Measurements from ENCODE around the gene SCAMP5.

SCAMP5 gene

GRCh38 chr15:75023872-75024636 lies 28.7 kb downstream of the SCAMP5 start:
- peak; percentile 34 for DNase-seq

- no peak for DNase-seq
Measured at GRCh38 chr15:75025107-75025506, 29.7 kb downstream of the SCAMP5 start.

- no peak for DNase-seq
Measured at GRCh38 chr15:75025548-75026260, 30.3 kb downstream of the SCAMP5 start.

- no peak for DNase-seq
Measured at GRCh38 chr15:75027551-75027950, 32.2 kb downstream of the SCAMP5 start.

- no peak for DNase-seq
Measured at GRCh38 chr15:75028991-75029377, 33.6 kb downstream of the SCAMP5 start.

GRCh38 chr15:75029378-75030022 lies 34.1 kb downstream of the SCAMP5 start:
- peak; percentile 80 for DNase-seq

DNA sequence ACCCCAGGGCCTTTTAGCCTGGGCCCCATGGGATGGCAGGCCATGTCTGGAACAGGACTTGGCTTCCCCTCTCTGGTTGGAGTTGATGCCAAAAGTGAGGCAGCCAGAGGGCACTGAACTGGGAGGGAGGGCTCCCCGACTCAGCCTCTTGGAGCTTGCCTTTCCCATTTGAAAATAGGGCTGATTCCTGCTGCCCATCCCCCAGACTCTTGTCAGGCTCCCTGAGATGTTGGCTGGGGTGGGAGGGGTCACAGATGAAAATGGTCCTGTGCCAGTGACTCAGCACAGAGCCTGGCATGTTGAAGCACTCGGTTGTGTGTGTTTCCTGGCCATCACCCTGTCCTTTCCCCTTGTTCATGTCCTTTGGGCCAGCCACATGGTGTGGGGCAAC lies 34.7 kb downstream of the SCAMP5 start:
- no peak for DNase-seq

DNA sequence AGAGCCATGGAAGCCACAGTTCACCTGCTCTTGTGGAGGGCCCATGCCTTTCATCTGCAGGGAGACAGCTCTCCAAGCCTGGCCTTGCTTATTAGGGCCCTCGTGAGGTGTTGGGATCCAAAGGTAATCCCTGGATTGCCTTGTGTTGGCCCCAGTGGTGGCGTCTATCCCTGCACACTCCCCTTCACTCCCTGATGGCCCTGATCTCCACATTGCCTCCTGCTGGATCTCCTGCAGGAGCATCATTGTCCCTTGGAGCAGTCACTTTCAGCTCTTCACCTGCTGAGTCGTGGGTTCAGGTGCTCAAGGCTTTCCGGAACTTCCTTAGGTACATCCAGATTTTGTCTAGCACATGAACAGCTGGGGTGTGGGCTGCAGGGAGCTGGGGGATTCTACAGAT lies 35.1 kb downstream of the SCAMP5 start:
- no peak for DNase-seq

DNA sequence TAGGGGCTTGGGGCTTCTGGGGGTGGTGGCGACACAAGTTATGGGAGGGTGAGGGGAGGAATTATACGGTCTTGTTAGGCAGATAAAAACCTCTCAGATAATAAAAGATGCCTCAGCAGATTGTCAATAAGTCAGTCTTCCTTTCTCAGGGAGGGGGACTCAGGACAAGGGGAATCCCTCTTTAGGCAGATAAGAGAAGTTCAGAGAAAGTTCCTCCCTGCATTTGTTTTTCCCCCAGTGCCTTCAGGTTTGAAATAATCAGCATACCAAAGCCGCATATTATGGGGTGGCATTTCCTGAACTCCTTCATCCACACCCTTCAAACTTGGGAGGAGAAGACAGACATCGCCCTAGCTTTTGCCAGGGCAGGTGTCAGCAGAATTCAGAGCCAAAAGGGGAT lies 36.5 kb downstream of the SCAMP5 start:
- no peak for DNase-seq

DNA sequence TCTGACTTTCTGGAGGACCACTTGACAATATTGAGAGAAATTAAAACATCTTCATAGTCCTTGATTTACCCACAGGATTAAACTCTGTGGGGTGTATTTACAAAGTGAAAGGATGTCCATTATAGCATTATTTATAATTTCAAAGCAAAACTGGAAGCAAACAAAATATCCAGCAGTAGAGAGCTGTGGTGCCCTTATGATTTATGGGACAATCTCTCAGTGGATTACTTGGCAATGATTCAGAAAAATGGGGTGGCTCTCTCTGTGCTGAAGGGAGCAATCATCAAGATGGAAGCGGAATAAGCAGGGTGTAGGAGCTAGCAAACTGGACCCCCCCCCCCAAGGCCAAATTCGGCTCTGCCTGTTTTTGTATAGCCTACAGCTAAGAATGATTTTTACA lies 37.0 kb downstream of the SCAMP5 start:
- no peak for DNase-seq

DNA sequence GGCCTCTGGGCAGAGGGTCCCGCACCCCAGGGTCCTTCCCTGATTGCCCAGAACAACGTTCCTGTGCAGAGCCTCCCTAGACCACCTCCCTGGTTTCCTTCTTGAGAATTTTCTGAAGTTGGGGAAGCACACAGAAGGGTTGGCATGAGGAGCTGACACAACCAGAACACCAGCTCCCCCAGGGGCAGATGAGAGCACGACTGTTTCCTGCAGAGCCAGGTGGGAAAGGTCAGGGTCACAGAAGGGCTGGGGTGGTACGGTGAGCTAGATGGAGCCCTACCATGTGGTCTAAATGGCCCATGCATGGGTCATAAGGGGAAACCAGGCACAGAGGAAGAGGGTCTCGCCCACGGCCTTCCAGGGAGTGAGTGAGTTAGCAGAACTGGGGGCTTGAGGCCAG lies 38.4 kb downstream of the SCAMP5 start:
- DNase-seq: no peak

GRCh38 chr15:75034615-75035014 lies 39.3 kb downstream of the SCAMP5 start:
- DNase-seq: no peak

- peak; percentile 69 for DNase-seq
Measured at GRCh38 chr15:75036212-75036616, 40.9 kb downstream of the SCAMP5 start.

GRCh38 chr15:75037685-75038084 lies 42.3 kb downstream of the SCAMP5 start:
- no peak for DNase-seq

- DNase-seq: no peak
Measured at GRCh38 chr15:75038231-75038630, 42.9 kb downstream of the SCAMP5 start.

DNA sequence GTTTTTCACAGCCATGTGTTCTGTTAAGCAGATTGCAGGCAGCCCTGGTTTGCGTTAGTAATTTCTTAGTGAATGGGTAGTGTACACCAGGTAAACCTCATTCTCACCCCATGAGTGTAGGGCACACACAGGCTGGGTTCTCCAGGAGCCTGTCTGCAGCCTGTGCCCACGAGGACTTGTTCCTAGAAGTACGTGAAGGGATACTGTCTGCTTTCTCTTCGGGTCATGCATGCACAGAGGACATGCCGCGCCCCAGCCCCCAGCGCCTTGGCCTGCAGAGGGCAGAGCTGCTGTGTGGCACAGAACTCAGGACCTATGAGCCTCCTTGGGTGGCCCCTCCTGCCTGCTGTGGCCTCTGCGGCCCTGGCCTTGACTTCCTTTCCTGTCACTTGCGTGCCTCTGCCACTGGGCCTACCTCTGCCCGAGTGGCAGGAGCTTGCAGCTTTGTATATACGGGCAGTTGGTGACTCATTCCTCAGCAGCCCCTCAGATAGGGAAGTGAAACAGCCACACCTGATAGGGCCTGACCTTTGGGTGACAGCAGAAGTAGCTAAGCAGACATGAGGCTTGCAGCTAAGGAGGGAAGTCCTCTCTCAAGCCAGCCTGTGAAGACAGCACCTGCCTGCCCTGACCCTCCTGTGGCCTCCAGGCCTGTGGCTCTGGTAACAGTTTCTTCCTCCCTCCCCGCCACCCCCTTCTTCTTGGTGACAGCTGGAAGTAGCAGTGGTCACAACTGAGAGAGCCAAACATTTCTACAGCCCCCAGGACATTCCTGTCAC lies 47.6 kb downstream of the SCAMP5 start:
- peak; percentile 24 for DNase-seq

DNA sequence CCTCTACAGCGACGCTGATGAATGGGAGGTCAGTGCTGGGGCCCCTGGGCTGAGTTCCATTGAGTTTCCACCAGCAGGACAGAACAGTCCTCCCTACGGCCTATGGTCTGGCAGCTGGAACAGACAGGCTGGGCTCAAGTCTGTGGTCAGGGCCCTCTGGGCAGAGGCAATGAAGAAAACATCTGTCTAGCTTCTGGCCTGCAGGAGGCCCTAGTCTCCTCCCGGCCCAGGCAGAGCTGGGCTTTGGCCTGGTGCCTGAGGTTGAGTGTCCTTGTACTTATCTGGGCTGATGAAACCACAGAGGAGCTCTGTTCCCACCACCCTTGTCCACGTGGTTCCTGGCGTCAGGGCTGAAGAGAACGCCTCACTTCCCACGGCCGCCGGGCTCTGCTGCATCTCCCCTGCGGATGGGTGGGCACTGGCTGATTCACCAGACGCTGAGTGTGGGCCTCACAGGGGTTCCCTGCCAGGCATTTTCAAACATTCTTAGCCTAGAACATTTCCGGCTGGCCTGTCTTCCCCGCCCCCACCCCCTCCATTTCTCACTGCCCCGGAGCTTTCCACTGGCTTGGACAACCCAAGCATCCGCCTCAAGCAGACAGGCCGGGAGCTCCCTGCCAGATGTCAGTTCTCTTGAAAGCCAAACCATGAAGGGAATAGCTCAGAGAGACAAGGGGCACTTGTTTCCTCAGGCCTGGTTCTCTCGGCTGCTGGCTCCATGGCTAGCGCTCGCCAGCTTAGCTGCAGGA lies 48.3 kb downstream of the SCAMP5 start:
- DNase-seq: peak; percentile 99

DNA sequence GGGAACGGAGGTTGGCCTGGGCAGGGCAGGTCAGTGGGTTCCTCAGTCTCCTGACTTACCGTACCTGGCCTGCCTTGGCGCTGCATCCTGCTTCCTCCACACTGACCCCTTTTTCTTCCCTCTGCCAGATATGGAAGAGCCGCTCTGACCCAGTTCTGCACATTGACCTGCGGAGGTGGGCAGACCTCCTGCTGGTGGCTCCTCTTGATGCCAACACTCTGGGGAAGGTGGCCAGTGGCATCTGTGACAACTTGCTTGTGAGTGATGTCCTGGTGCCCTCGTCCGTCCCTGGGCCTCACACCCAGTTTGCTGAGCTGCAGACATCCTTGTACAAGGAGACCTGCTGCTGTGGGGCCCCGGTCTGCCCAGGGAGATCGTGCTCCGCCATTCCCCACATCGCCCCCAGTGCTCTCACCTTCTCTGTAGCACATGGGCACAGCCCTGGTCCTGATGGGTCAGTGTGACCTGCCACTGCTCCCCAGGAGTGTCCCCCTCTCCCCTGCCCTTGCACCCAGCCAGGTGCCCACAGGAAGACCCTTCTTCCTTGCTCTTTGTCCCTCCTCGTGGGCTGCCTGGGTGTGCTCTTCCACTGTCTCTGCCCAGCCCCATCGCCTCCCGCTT lies 49.0 kb downstream of the SCAMP5 start:
- DNase-seq: no peak

GRCh38 chr15:75045332-75046015 lies 50.1 kb downstream of the SCAMP5 start:
- no peak for DNase-seq

DNA sequence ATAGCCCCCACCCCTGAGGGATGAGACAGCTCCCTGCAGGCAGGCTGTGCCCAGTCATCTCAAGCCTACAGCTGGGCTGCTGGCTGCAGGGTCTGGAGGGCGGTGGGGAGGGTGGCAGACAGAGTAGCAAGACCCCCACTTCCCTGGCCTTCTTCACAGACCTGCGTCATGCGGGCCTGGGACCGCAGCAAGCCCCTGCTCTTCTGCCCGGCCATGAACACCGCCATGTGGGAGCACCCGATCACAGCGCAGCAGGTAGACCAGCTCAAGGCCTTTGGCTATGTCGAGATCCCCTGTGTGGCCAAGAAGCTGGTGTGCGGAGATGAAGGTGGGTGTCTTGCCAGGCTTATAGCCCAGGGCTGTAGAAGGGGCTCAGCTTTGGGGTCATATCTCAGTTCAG lies 53.0 kb downstream of the SCAMP5 start:
- no peak for DNase-seq

DNA sequence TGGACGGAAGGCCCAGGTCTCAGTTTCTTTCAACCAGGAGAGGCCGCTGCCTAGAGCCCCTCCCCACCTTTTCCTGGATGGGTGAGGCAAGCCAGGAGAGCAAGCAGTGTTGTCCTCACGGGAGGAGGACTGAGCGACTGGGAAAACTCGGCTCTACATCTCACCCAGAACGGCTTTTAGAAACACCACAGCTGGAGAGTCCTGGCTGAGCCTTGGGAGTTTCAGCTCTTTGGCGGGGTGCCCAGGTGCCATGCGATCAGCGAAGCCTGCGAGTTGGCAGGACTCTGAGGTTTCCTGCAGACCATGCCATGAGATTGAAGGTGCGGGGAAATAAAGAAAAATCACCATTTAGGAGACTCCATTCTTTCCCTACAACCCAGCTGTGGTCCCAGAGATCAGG lies 54.0 kb downstream of the SCAMP5 start:
- no peak for DNase-seq

All from HCEC 1CT (cell line).